Smooth muscle cell (in vitro differentiated cells): ENCODE results near the gene HEBP1. TPM values are rescaled to one million over a fixed set of nuclear protein-coding genes. Genes with fewer than 3 reads are reported as not detected.
A peak's percentile ranks its signal among the peaks of the same experiment; 100 is the strongest.

Source experiments
- DNase-seq: peaks from one replicate; lab custom pipeline; 2025; ENCODE audit not compliant: unreplicated experiment; lab: John Stamatoyannopoulos, UW
- H2AFZ ChIP-seq: fragments of 200-600 bp; sonication (generic); 2 replicates; pipeline ENCODE4 v1.6.0; 2016; ENCODE audit warnings: antibody characterized with exemption, low read depth, mild to moderate bottlenecking
- H3F3A ChIP-seq: fragments of 200-600 bp; sonication (generic); 2 replicates; pipeline ENCODE4 v1.6.0; 2017; ENCODE audit warnings: antibody characterized with exemption, low read depth
- H3K27ac ChIP-seq: fragments of 200-600 bp; sonication (generic); 2 replicates; pipeline ENCODE4 v1.5.1; 2016; ENCODE audit warnings: low read depth, mild to moderate bottlenecking
- H3K27me3 ChIP-seq: fragments of 200-600 bp; sonication (generic); 2 replicates; pipeline ENCODE4 v1.6.1; 2016; ENCODE audit warnings: low read depth, mild to moderate bottlenecking
- H3K36me3 ChIP-seq: fragments of 200-600 bp; sonication (generic); 2 replicates; pipeline ENCODE4 v1.5.1; 2016; ENCODE audit warnings: low read depth
- H3K4me1 ChIP-seq: fragments of 200-600 bp; sonication (generic); 2 replicates; pipeline ENCODE4 v1.5.1; 2016; ENCODE audit warnings: low read depth
- H3K4me2 ChIP-seq: fragments of 200-600 bp; sonication (generic); 2 replicates; pipeline ENCODE4 v1.6.0; 2016; ENCODE audit warnings: mild to moderate bottlenecking
- H3K4me3 ChIP-seq: fragments of 200-600 bp; sonication (generic); 2 replicates; pipeline ENCODE4 v1.5.1; 2016; ENCODE audit warnings: mild to moderate bottlenecking
- H3K79me2 ChIP-seq: fragments of 200-600 bp; sonication (generic); 2 replicates; pipeline ENCODE4 v1.6.0; 2016; ENCODE audit warnings: low read depth, mild to moderate bottlenecking
- H3K9ac ChIP-seq: fragments of 200-600 bp; sonication (generic); 2 replicates; pipeline ENCODE4 v1.6.0; 2016; ENCODE audit warnings: low read depth
- H3K9me3 ChIP-seq: fragments of 200-600 bp; sonication (generic); replicated peaks from 2 replicates; pipeline ENCODE4 v1.5.1; 2016; ENCODE audit warnings: low read depth
- H4K20me1 ChIP-seq: fragments of 200-600 bp; sonication (generic); 2 replicates; pipeline ENCODE4 v1.6.0; 2016; ENCODE audit warnings: low read depth
- WGBS: methylation state at CpG from one replicate; pipeline ENCODE4 v1.1.7; 2016; ENCODE audit warnings: low lambda C conversion rate; 5-methylcytosine and 5-hydroxymethylcytosine counted together
- polyA plus RNA-seq: library from polyadenylated mRNA; unstranded; fragments of >200 nt; fragmentation: Nextera tagmentation; extraction: Ambion mirVana; gene quantifications from 2 replicates; pipeline ENCODE4 v1.2.1, GENCODE V29; 2016
- total RNA-seq: library from RNA; depleted of rRNA; stranded (reverse); fragments of >200 nt; gene quantifications from 2 replicates; pipeline ENCODE4 v1.2.3, GENCODE V29; 2014
- TF ChIP-seq, protein P1 (sequence below): fragments of 200-600 bp; sonication (generic); IDR thresholded peaks from 2 replicates; pipeline ENCODE4 v1.5.1; 2017; ENCODE audit warnings: borderline replicate concordance, mild to moderate bottlenecking, antibody characterized with exemption; ENCODE audit not compliant: insufficient read depth, poor library complexity, severe bottlenecking

Gene HEBP1
- total and polyA plus RNA-seq, 2 experiments from 2014 or later, result 16.1 to 55.8 TPM

DNA sequence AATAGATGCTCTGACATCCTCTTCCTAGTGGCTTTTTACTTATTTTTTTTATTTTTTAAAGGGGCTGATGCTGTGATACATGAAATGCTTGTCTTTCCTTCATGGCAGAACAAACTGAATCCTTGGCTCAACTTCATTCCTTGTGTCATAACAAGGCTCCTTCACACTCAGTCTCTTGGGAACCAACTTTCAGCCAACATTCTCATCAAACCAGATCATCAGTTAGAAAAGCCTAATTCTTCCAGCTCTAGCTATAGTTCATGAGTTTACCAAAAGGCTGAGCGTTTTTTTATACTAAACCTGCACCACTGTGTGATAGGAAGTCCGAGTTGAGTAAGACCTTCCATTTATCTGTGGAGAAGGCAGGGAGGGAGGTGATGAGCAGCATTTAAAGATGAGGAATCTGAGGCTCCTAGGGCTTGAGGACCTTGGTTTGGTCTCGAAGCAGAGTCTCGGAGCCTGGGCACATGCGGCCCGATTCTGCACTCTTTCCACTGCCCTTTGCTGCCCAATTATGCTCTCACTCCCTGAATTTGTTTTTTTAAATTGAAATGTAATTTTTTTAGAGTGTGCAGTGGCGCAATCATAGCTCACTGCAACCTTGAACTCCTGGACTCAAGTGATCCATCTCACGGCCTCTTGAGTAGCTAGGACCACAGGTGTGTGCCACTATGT is 56.3 kb downstream of the HEBP1 start:
- Histone ChIP-seq H2AFZ (no peak overlapping the region), H3K4me3 (no peak overlapping the region), H3K36me3 (no peaks in the 10 kb centered on the region), H3K4me1 (no peaks in the 10 kb centered on the region), H3K9ac (no peak overlapping the region), H3K9me3 (no peaks in the 10 kb centered on the region), H3K27me3 (no peaks in the 10 kb centered on the region), H3K4me2 (no peak overlapping the region), H3K27ac (no peak overlapping the region), H4K20me1 (no peaks in the 10 kb centered on the region), H3K79me2 (no peaks in the 10 kb centered on the region), H3F3A (no peaks in the 10 kb centered on the region)
- no peak for DNase-seq
- WGBS, result 95% methylated on average over 8 of the region's 8 CpGs
- TF ChIP-seq, protein P1, sequence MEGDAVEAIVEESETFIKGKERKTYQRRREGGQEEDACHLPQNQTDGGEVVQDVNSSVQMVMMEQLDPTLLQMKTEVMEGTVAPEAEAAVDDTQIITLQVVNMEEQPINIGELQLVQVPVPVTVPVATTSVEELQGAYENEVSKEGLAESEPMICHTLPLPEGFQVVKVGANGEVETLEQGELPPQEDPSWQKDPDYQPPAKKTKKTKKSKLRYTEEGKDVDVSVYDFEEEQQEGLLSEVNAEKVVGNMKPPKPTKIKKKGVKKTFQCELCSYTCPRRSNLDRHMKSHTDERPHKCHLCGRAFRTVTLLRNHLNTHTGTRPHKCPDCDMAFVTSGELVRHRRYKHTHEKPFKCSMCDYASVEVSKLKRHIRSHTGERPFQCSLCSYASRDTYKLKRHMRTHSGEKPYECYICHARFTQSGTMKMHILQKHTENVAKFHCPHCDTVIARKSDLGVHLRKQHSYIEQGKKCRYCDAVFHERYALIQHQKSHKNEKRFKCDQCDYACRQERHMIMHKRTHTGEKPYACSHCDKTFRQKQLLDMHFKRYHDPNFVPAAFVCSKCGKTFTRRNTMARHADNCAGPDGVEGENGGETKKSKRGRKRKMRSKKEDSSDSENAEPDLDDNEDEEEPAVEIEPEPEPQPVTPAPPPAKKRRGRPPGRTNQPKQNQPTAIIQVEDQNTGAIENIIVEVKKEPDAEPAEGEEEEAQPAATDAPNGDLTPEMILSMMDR, result no peak

DNA sequence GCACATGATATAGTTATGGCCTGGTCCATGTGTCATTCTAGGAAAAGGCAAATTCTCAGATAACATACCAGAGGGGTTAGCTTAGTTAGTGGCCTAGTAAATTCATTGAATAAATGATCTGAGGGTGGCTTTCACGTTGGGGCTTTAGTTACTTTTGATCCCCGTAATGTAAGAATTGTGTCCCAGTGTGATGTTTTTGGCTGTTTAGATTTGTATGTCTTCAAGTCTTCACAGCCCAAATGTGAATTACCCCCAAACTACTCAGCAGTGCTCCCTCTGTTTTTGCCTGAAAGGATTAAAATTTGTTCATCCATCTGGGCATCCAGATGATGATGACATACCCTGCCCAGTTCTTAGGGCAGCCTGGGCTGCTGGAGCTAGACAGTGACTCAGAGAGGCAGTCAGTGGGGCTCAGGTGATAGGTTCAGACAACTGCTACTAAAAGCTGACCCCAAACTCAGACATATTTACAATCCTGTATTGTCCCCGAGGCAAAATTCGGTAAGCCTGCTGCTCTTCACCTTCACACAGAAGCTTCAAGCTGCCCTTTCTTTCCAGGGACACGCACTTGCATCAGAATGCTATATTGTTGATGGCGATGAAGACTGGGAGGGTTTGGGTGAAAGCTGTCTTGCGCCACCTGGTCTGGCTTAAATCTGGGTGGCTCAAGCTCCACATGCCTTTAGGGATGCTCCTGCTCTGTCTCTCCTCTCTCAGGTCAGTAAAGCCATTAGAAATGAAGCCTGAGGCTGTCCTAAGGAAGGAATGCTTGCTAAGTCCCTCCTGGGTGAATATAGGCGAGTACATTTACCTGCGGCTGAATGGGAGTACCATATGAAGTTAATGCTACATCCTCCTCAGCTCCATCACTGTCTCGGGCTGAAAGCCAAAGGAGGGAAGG is 58.4 kb downstream of the HEBP1 start:
- Histone ChIP-seq H3K4me2 (no peak overlapping the region), H3F3A (no peaks in the 10 kb centered on the region), H3K4me1 (no peaks in the 10 kb centered on the region), H3K79me2 (no peaks in the 10 kb centered on the region), H4K20me1 (no peaks in the 10 kb centered on the region), H2AFZ (no peak overlapping the region), H3K9me3 (no peaks in the 10 kb centered on the region), H3K27me3 (no peaks in the 10 kb centered on the region), H3K4me3 (no peak overlapping the region), H3K27ac (peak overlapping the region; percentile 67), H3K9ac (no peak overlapping the region), H3K36me3 (no peaks in the 10 kb centered on the region)
- TF ChIP-seq, protein P1, result no peak
- WGBS, result 74% methylated on average over 10 of the region's 10 CpGs
- no peak for DNase-seq

DNA sequence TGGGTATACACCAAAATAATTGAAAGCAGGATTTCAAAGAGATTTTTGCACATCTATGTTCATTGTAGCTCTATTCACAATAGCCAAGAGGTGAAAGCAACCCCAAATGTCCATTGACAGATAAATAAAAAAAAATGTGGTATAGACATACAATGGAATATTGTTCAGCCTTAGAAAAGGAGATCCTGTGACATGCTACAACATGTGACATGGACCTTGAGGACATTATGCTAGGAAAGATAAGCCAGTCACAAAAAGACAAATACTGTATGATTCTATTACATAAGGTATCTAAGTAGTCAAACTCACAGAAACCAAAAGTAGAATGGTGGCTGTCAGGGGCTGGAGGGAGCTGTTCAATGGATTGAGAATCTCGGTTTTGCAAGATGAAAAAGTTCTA is 60.2 kb downstream of the HEBP1 start:
- H3K9ac ChIP-seq, result no peak overlapping the region
- H3K9me3 ChIP-seq, result no peaks in the 10 kb centered on the region
- H3K4me3 ChIP-seq, result no peak overlapping the region
- no peaks in the 10 kb centered on the region for H3K27me3 ChIP-seq
- DNase-seq, result no peak
- TF ChIP-seq, protein P1, result no peak
- no peaks in the 10 kb centered on the region for H3K36me3 ChIP-seq
- H4K20me1 ChIP-seq, result no peaks in the 10 kb centered on the region
- H2AFZ ChIP-seq, result no peak overlapping the region
- no peaks in the 10 kb centered on the region for H3F3A ChIP-seq
- no peaks in the 10 kb centered on the region for H3K4me1 ChIP-seq
- H3K27ac ChIP-seq, result no peak overlapping the region
- no peaks in the 10 kb centered on the region for H3K79me2 ChIP-seq
- WGBS, result 86% methylated on average over 1 of the region's 1 CpG
- no peak overlapping the region for H3K4me2 ChIP-seq
